K562 (cell line): ENCODE measurements around the gene IPCEF1. TPM values are rescaled to one million over a fixed set of nuclear protein-coding genes. Genes with fewer than 3 reads are reported as not detected.

Experiments used
- ATAC-seq: fragments of 200-7000 bp; cut with Tn5 transposase; 3 replicates; pipeline ENCODE4 v1.9.1; 2020; ENCODE audit warnings: moderate library complexity
- BruUV-seq: library from RNA; stranded (reverse); fragments of 400-500 nt; replicated peaks from 2 replicates; lab custom pipeline; 2021; lab: Mats Ljungman, UMichigan
- CTCF ChIA-PET: fragments of 300-600 bp; formaldehyde crosslinking; extraction: SDS; loops from one replicate; lab custom pipeline; 2021; ENCODE audit warnings: low intra/inter-chr PET ratio; lab: Yijun Ruan, JAX
- POLR2A ChIA-PET: fragments of 300-600, 350-650 bp; sonication (Branson Sonifier 250); formaldehyde crosslinking; extraction: SDS; loops from one replicate; lab custom pipeline; 2021; ENCODE audit warnings: antibody characterized with exemption, inconsistent platforms; lab: Yijun Ruan, JAX
- DNase-seq, 4 experiments: peaks; one replicate each; pipeline versions ENCODE4 v3.0.0 to v3.0.0-alpha.2; 2011 to 2018; ENCODE audit warnings: low spot score in 3 of 4, mixed read lengths in 3 of 4; ENCODE audit errors: extremely low read depth in 1 of 4
- FAIRE-seq: peaks from 2 replicates; lab custom pipeline; 2011; peaks lifted over from hg19 to GRCh38; lab: Jason Lieb, UNC
- H2AFZ ChIP-seq: 2 replicates; pipeline ENCODE4 v1.6.0; 2011; ENCODE audit warnings: low read depth, low read length, control low read depth, inconsistent platforms
- H3K27ac ChIP-seq: fragments of 200-600 bp; 3 replicates; pipeline ENCODE4 v1.8.0; 2011; ENCODE audit warnings: low read depth, mild to moderate bottlenecking, control low read depth, inconsistent platforms, low read length, moderate library complexity, mixed read lengths; ENCODE audit errors: extremely low read depth
- H3K27me3 ChIP-seq, 2 experiments: fragments of 300-600 bp in 1 of 2; 2 replicates in 1 of 2; 3 replicates in 1 of 2; pipeline versions ENCODE4 v1.6.0 to v1.8.0; 2011; ENCODE audit warnings: inconsistent platforms in 2 of 2, low read length in 2 of 2, mild to moderate bottlenecking in 1 of 2, mixed read lengths in 1 of 2, moderate library complexity in 1 of 2; ENCODE audit not compliant: control insufficient read depth in 2 of 2, insufficient read depth in 2 of 2
- H3K36me3 ChIP-seq: fragments of 300-600 bp; 3 replicates; pipeline ENCODE4 v1.8.0; 2011; ENCODE audit warnings: mild to moderate bottlenecking, low read length, inconsistent platforms; ENCODE audit not compliant: control insufficient read depth, insufficient read depth
- H3K4me1 ChIP-seq, 2 experiments: fragments of 200-600 bp in 1 of 2; replicated peaks in 1 of 2; 2 replicates in 1 of 2; 3 replicates in 1 of 2; pipeline versions ENCODE4 v1.5.1 to v1.8.0; 2011; ENCODE audit warnings: inconsistent platforms in 2 of 2, low read length in 2 of 2, mild to moderate bottlenecking in 1 of 2, mixed read lengths in 1 of 2, moderate library complexity in 1 of 2; ENCODE audit not compliant: control insufficient read depth in 2 of 2, insufficient read depth in 2 of 2
- H3K4me2 ChIP-seq: 2 replicates; pipeline ENCODE4 v1.6.1; 2011; ENCODE audit warnings: low read length, control low read depth, inconsistent platforms, mixed read lengths; ENCODE audit not compliant: insufficient read depth
- H3K4me3 ChIP-seq: fragments of 200-600 bp; sonication (generic), shearing (Covaris generic); 2 replicates; pipeline ENCODE4 v1.5.1; 2016; ENCODE audit warnings: control low read depth, inconsistent platforms
- H3K79me2 ChIP-seq: fragments of 200-600 bp; 3 replicates; pipeline ENCODE4 v1.8.0; 2011; ENCODE audit warnings: low read length, inconsistent platforms; ENCODE audit not compliant: control insufficient read depth, insufficient read depth
- H3K9ac ChIP-seq, 2 experiments: 2 replicates each; pipeline versions ENCODE4 v1.6.0 to v1.6.1; 2011; ENCODE audit warnings: low read depth in 2 of 2, low read length in 2 of 2, control low read depth in 1 of 2, inconsistent platforms in 1 of 2, mild to moderate bottlenecking in 1 of 2, mixed read lengths in 1 of 2; ENCODE audit not compliant: insufficient read depth in 1 of 2
- H3K9me1 ChIP-seq: one replicate; pipeline ENCODE4 v1.6.0; 2011; ENCODE audit warnings: inconsistent platforms, mild to moderate bottlenecking, low read length, moderate library complexity; ENCODE audit not compliant: control insufficient read depth, insufficient read depth
- H3K9me3 ChIP-seq: replicated peaks from 2 replicates; pipeline ENCODE4 v1.5.1; 2011; ENCODE audit warnings: low read depth, low read length, inconsistent platforms; ENCODE audit not compliant: control insufficient read depth, insufficient read depth
- H4K20me1 ChIP-seq: replicated peaks from 2 replicates; pipeline ENCODE4 v1.6.1; 2011; ENCODE audit warnings: low read length, inconsistent platforms, mixed read lengths; ENCODE audit not compliant: control insufficient read depth, insufficient read depth
- CXXC5 ChIP-seq: fragments of 250-450 bp; sonication (Bioruptor Pico); IDR thresholded peaks from 2 replicates; pipeline ENCODE4 v1.8.0; 2022; ENCODE audit warnings: inconsistent platforms, mild to moderate bottlenecking, moderate library complexity
- ZNF354B ChIP-seq: fragments of 250-450 bp; sonication (Bioruptor Pico); IDR thresholded peaks from 2 replicates; pipeline ENCODE4 v1.4.0; 2020
- WGBS: fragments of 100-300 bp; shearing (Covaris generic); methylation state at CpG from one replicate; pipeline ENCODE4 v1.1.6; 2016; ENCODE audit warnings: low coverage, mixed read lengths; ENCODE audit not compliant: insufficient coverage; ENCODE audit errors: missing lambda C conversion rate; 5-methylcytosine and 5-hydroxymethylcytosine counted together
- in situ Hi-C: fragments of 300-500 bp; cut with MboI; formaldehyde crosslinking; loops from 4 replicates; pipeline ENCODE4 v1.15.0; 2018; ENCODE audit warnings: inconsistent platforms, mixed read lengths
- intact Hi-C: fragments of 100-400 bp; cut with micrococcal nuclease; formaldehyde crosslinking; loops from 2 replicates; pipeline ENCODE4 v1.14.2; 2022
- polyA plus RNA-seq, 8 experiments: library from polyadenylated mRNA; depleted of rRNA in 4 of 8; stranded (reverse) in 5 of 8; unstranded in 3 of 8; fragments of >200 nt; fragmentation: Nextera tagmentation in 2 of 8; fragmentation: Illumina TruSeq in 1 of 8; extraction: Ambion mirVana in 2 of 8; extraction: Trizol in 1 of 8; gene quantifications; 2 replicates each; pipeline versions ENCODE4 v1.2.1 to v1.2.3, GENCODE V29; 2011 to 2014; ENCODE audit warnings: inconsistent platforms in 1 of 8, missing spikeins in 1 of 8
- total RNA-seq, 7 experiments: library from RNA; depleted of rRNA in 6 of 7; stranded (reverse); fragments of >200 nt in 6 of 7; fragmentation: Illumina TruSeq in 2 of 7; extraction: Trizol in 2 of 7; gene quantifications; 2 replicates each; pipeline versions ENCODE4 v1.2.1 to v1.2.3, GENCODE V29; 2011 to 2021; ENCODE audit warnings: low replicate concordance in 1 of 7
- TF ChIP-seq, protein P1 (sequence below): fragments of 450-650 bp; IDR thresholded peaks from 2 replicates; pipeline ENCODE4 v1.6.1; 2016; ENCODE audit warnings: low read depth, mild to moderate bottlenecking, moderate library complexity
- TF ChIP-seq, protein P2 (sequence below): fragments of 250-450 bp; sonication (Bioruptor Pico); IDR thresholded peaks from 2 replicates; pipeline ENCODE4 v1.5.0; 2020; ENCODE audit warnings: mild to moderate bottlenecking

The IPCEF1 gene
- total and polyA plus RNA-seq, 9 of the 15 experiments (the other 6 are each of a cell fraction or from before 2014, with no cell fraction given) = 0.14 to 0.18 TPM; not detected in 7

DNA sequence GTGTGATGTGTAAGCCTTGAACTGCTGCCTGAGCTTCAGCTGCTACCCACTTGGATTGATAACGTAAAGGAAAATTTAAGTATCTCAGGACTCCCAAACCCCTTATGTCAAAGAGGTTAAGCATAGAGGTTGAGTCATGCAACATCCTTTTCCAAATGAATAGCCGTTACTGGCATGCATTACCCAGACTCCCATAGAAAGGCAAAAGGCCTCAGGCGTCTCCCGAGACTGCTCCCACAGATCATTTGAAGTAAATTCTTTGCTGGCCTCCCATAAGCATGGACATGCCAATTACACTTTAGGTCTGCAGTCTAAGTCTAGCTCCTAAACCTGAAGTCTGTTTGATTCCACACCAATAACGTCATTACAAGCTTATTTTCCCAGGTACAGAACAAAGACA, 14.7 kb downstream of the IPCEF1 start:
- Histone ChIP-seq H4K20me1 (no peaks in the 10 kb centered on the region), H3K4me3 (no peak overlapping the region), H3K9ac (no peak overlapping the region), H3K4me1 (no peaks in the 10 kb centered on the region; a peak in 1 of 5 replicates), H3K27me3 (peaks cover 5 to 14% of the 10 kb centered on the region in 2 experiments; a peak in 3 of 5 replicates), H3K36me3 (no peaks in the 10 kb centered on the region), H3K79me2 (no peaks in the 10 kb centered on the region), H3K27ac (no peak overlapping the region), H2AFZ (no peak overlapping the region), H3K4me2 (no peak overlapping the region), H3K9me1 (no peaks in the 10 kb centered on the region), H3K9me3 (no peaks in the 10 kb centered on the region)
- ChIA-PET CTCF (no interaction called here), POLR2A (interaction anchor here (0.5 to 0.8 kb wide), 2 partner anchors 15 to 338 kb away, joined by 3 to 4 read pairs; no protein-coding TSS in a partner anchor)
- in situ Hi-C loops (no loop called here), intact Hi-C loops (no loop called here)
- FAIRE-seq (no peak), DNase-seq (no peak), ATAC-seq (no peak)
- TF ChIP-seq, protein P1, sequence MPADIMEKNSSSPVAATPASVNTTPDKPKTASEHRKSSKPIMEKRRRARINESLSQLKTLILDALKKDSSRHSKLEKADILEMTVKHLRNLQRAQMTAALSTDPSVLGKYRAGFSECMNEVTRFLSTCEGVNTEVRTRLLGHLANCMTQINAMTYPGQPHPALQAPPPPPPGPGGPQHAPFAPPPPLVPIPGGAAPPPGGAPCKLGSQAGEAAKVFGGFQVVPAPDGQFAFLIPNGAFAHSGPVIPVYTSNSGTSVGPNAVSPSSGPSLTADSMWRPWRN = no peak
- TF ChIP-seq, protein P2, sequence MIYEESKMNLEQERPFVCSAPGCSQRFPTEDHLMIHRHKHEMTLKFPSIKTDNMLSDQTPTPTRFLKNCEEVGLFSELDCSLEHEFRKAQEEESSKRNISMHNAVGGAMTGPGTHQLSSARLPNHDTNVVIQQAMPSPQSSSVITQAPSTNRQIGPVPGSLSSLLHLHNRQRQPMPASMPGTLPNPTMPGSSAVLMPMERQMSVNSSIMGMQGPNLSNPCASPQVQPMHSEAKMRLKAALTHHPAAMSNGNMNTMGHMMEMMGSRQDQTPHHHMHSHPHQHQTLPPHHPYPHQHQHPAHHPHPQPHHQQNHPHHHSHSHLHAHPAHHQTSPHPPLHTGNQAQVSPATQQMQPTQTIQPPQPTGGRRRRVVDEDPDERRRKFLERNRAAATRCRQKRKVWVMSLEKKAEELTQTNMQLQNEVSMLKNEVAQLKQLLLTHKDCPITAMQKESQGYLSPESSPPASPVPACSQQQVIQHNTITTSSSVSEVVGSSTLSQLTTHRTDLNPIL = no peak
- TF ChIP-seq CXXC5 (CRISPR knock-in tag) = no peak
- no peak for TF ChIP-seq ZNF354B
- 14% methylated on average over 5 of the region's 5 CpGs for WGBS
- no TSS peak for BruUV-seq
